ENCODE data around the gene OGFOD3. TPM values are rescaled to one million over a fixed set of nuclear protein-coding genes. Genes with fewer than 3 reads are reported as not detected.

OGFOD3 gene
- total and polyA plus RNA-seq, 2 donors (not counting 3 experiments of a cell fraction or from before 2014, with no cell fraction given), result 31.7 to 34.8 TPM

DNA sequence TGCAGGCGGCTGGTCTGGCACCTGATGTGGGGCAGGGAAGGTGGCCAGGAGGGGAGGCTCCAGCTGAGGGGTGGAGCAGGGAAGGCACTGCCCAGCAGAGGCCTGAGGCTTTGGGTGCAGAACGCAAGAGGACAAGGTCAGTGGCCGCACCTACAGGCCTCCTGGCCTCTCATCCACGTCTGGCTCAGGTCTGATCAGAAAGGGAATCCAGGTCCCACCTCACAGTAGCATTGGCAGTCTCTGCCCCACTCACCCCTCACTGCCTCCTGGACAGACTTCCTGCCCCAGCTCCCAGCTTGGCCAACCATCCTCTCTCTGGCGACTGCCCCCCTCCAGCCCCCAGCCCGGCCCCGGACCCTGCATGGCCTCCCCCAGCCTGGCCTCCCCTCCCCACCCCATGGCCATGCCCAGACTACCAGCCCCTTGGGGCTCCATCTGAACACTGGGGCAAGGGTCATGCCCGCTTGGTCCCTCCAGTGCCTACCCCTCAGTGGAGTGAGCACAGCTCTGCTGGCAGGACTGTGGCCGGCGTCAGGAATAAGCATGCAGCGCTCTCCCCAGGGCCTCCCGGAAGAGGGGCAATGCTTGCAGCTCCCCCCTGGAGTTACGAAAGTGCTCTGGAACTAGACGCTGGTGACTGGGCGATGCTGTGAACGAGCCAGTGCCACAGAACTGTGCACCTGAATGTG is 42.2 kb downstream of the OGFOD3 start:
- no peak for TF ChIP-seq POLR2AphosphoS5 (IDR thresholded peaks at IDR 0.05; ENCODE audit: insufficient read depth, low read depth, low read length)
- TF ChIP-seq MAX (IDR thresholded peaks at IDR 0.05; ENCODE audit: insufficient read depth, insufficient read length), result no peak
- no peak for TF ChIP-seq MYC (IDR thresholded peaks at IDR 0.05; ENCODE audit: low read depth, low read length)
- TF ChIP-seq GATA2 (IDR thresholded peaks at IDR 0.05; ENCODE audit: insufficient read depth, insufficient read length, low read depth, low read length), result no peak
- no peak for TF ChIP-seq EZH2 (IDR thresholded peaks at IDR 0.05; ENCODE audit: borderline replicate concordance, low read depth, low read length, severe bottlenecking)
- no peak for TF ChIP-seq CTCF (IDR thresholded peaks at IDR 0.05; ENCODE audit: extremely low read depth in 1 of 2, insufficient read depth in 1 of 2, low read depth in 1 of 2, low read length in 2 of 2)
- TF ChIP-seq FOS (IDR thresholded peaks at IDR 0.05; ENCODE audit: borderline replicate concordance, insufficient read depth, low read length), result no peak
- TF ChIP-seq POLR2A (IDR thresholded peaks at IDR 0.05; ENCODE audit: low read depth, low read length), result no peak
- no peak for TF ChIP-seq JUN (IDR thresholded peaks at IDR 0.05; ENCODE audit: borderline replicate concordance, insufficient read depth, insufficient read length, low read depth)
- H3K36me3 ChIP-seq (ENCODE audit: control insufficient read depth in 2 of 2, extremely low read depth in 1 of 2, insufficient read depth in 2 of 2, low read length in 2 of 2), result no peaks in the 10 kb centered on the region
- no peak overlapping the region for H3K4me2 ChIP-seq (ENCODE audit: insufficient read depth, low read length)
- intact Hi-C loops (cut with micrococcal nuclease), result no loop called here
- POLR2A ChIA-PET, result no interaction called here
- H3K9me1 ChIP-seq (replicated peaks; ENCODE audit: control insufficient read depth, extremely low read depth, insufficient read depth, low read length), result no peaks in the 10 kb centered on the region
- H2AFZ ChIP-seq (ENCODE audit: low read depth, low read length), result no peak overlapping the region
- FAIRE-seq (no peak), DNase-seq (ENCODE audit: low read depth, low spot score) (no peak)
- H3K4me1 ChIP-seq (ENCODE audit: control insufficient read depth, extremely low read depth, insufficient read depth, low read length), result no peaks in the 10 kb centered on the region
- H3K9ac ChIP-seq (replicated peaks; ENCODE audit: extremely low read depth, insufficient read depth, low read length), result no peak overlapping the region
- H3K79me2 ChIP-seq (ENCODE audit: control insufficient read depth, insufficient read depth, low read length), result no peaks in the 10 kb centered on the region
- no peaks in the 10 kb centered on the region for H4K20me1 ChIP-seq (replicated peaks; ENCODE audit: control insufficient read depth, extremely low read depth, insufficient read depth, low read length)
- peaks cover 19 to 21% of the 10 kb centered on the region in 2 experiments for H3K27me3 ChIP-seq (ENCODE audit: control insufficient read depth in 2 of 2, insufficient read depth in 2 of 2, low read length in 2 of 2)
- no peaks in the 10 kb centered on the region for H3K9me3 ChIP-seq (replicated peaks; ENCODE audit: control insufficient read depth, insufficient read depth, low read length)
- dilution Hi-C loops (cut with MboI; ENCODE audit: extremely low pct_ligation_motif_present, low sequenced_read_pairs), result no loop called here
- H3K4me3 ChIP-seq (replicated peaks in 1 of 3; ENCODE audit: insufficient read depth in 1 of 3, low read depth in 1 of 3, low read length in 3 of 3), result no peak overlapping the region
- no TSS peak for BruUV-seq (replicated peaks)
- CTCF ChIA-PET, result no interaction called here
- H3K27ac ChIP-seq (ENCODE audit: insufficient read depth, low read depth, low read length), result no peak overlapping the region

Measured in endothelial cell of umbilical vein (primary cell).